HEK293T (cell line): ENCODE data around the gene CEP170B.

Source experiments
- ARNT ChIP-seq: fragments of 450-650 bp; IDR thresholded peaks from 2 replicates; pipeline ENCODE4 v1.6.1; 2017; ENCODE audit warnings: mild to moderate bottlenecking
- CTBP1 ChIP-seq: fragments of 450-650 bp; IDR thresholded peaks from 2 replicates; pipeline ENCODE4 v1.6.1; 2016; ENCODE audit warnings: borderline replicate concordance
- ELF4 ChIP-seq: fragments of 450-650 bp; IDR thresholded peaks from 2 replicates; pipeline ENCODE4 v1.6.1; 2017; ENCODE audit warnings: antibody characterized with exemption
- FOXK2 ChIP-seq: fragments of 450-650 bp; IDR thresholded peaks from 2 replicates; pipeline ENCODE4 v1.6.1; 2016; ENCODE audit warnings: mild to moderate bottlenecking
- HDGF ChIP-seq: fragments of 450-650 bp; IDR thresholded peaks from 2 replicates; pipeline ENCODE4 v1.6.1; 2017; ENCODE audit warnings: antibody characterized with exemption, borderline replicate concordance
- L3MBTL2 ChIP-seq: fragments of 450-650 bp; conservative IDR thresholded peaks from 2 replicates; pipeline ENCODE4 v1.6.1; 2016; ENCODE audit warnings: mild to moderate bottlenecking
- NFRKB ChIP-seq: fragments of 450-650 bp; IDR thresholded peaks from 2 replicates; pipeline ENCODE4 v1.6.1; 2016; ENCODE audit warnings: mild to moderate bottlenecking, moderate library complexity
- SP1 ChIP-seq: fragments of 450-650 bp; IDR thresholded peaks from 2 replicates; pipeline ENCODE4 v1.6.1; 2017
- SUZ12 ChIP-seq: fragments of 450-650 bp; IDR thresholded peaks from 2 replicates; pipeline ENCODE4 v1.6.1; 2016; ENCODE audit warnings: mild to moderate bottlenecking
- TARDBP ChIP-seq: fragments of 450-650 bp; IDR thresholded peaks from 2 replicates; pipeline ENCODE4 v1.6.1; 2016
- ZNF384 ChIP-seq: fragments of 450-650 bp; IDR thresholded peaks from 2 replicates; pipeline ENCODE4 v1.6.1; 2016

DNA sequence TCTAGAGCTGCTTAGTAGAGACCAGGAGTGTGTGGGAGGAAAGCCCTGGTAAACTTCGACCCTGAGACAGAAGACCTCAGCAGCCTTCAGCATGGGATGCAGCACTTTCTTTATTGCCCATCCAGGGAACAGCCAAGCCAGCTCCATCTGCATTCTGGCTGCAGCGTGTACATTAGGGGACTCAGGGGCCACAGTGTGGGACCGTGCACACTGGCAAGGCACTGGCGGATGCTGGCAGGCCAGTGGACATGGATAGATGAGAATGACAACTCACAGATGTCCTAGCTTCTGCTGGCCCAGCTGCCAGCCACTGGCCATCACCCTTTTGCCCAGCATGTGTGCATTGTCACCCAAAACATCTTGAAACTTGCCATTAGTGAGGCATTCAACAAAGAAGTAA, 72.1 kb downstream of the CEP170B start:
- TF ChIP-seq ARNT = no peak
- TF ChIP-seq SUZ12 = no peak
- TF ChIP-seq FOXK2 = no peak
- TF ChIP-seq SP1 = no peak
- no peak for TF ChIP-seq ZNF384
- no peak for TF ChIP-seq HDGF
- no peak for TF ChIP-seq NFRKB
- no peak for TF ChIP-seq L3MBTL2
- TF ChIP-seq CTBP1 = no peak
- TF ChIP-seq TARDBP = no peak
- TF ChIP-seq ELF4 = no peak
